ENCODE results near the gene PIWIL1.

The PIWIL1 gene

DNA sequence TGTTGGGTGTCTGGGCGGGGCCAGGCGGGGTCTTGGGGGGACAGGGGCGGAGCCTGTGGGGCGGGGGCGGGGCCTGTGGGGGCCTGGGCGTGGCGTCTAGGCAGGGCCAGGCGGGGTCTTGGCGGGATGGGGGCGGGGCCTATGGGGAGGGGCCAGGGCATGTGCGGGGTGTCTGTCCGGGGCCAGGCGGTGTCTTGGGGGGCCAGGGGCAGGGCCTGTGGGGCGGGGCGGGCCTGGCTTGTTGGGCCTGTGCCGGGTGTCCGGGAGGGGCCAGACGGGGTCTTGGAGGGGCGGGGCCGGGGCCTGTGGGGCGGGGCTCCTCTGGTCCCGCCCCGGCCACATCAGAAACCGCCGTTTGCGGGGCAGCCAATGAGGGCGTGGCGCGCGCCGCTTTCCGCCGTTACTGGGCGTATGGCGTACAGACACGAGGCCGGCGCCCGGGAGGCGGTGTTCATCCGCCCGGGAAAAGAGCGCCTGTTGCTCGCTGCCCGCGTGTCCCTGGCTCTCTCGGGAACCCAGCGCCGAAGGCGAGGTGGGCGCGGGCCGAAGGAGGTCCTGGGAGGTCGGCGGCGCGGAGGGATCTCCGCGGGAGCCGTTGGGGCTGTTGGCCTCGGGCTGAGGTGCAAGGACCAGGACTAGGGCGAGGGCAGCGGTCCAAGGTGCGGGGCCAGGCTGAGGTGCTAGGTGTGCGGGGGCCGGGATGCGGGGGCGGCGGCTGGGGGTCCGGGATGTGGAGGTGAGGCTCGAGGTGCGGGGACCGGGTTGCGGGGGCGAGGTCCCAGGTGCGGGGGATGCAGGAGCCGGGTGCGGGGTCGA, at the start of gene PIWIL1:
Gene PIWIL1 (plus strand): TSS at position 400 of the 816 bp plus-strand sequence. CDS start 4,705 bp downstream, outside the sequence.
- H3K27me3 ChIP-seq (ENCODE audit: control insufficient read depth in 1 of 2, insufficient read depth in 2 of 2, low read length in 2 of 2) = peaks cover 22 to 24% of the 10 kb centered on the region in 2 donors
- no peaks in the 10 kb centered on the region for H3K36me3 ChIP-seq (ENCODE audit: control insufficient read depth in 2 of 2, insufficient read depth in 2 of 2, low read length in 2 of 2)
- no peaks in the 10 kb centered on the region for H3K4me1 ChIP-seq (ENCODE audit: control insufficient read depth, insufficient read depth, low read length)
- no peak within 1 kb of the TSS for H3K4me3 ChIP-seq (ENCODE audit: low read length in 2 of 2)
- H3K27ac ChIP-seq (ENCODE audit: low read length) = no peak within 1 kb of the TSS
- no peaks in the 10 kb centered on the region for H3K9me3 ChIP-seq (ENCODE audit: control insufficient read depth in 2 of 2, low read length in 2 of 2)
- no peak within 1 kb of the TSS for H3K9ac ChIP-seq (ENCODE audit: low read length in 2 of 2)

DNA sequence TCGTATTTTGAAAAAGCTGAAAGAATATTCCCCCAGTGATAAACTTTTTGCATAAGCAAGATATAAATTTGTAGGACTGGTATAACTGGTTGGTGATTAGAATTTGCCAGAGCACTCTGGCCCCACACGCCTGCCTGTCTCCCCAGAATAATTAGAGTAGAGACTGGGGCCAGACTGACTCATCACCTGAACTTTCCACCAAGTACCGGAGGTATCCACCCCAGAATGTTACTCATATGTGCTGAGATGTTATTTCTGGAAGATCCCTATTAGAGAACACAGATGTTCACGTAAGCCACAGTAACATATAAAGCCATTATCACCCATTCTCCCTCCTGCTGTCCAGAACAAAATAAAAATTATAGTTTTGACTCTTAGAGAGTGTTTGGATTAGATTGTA, 49.5 kb upstream of the PIWIL1 start:
- Histone ChIP-seq H3K9me3 (ENCODE audit: control insufficient read depth in 2 of 2, low read length in 2 of 2) (peaks cover 3 to 14% of the 10 kb centered on the region in 2 donors), H3K4me1 (ENCODE audit: control insufficient read depth, insufficient read depth, low read length) (no peaks in the 10 kb centered on the region), H3K4me3 (ENCODE audit: low read length in 2 of 2) (no peak overlapping the region), H3K9ac (ENCODE audit: low read length in 2 of 2) (no peak overlapping the region), H3K27ac (ENCODE audit: low read length) (no peak overlapping the region), H3K36me3 (ENCODE audit: control insufficient read depth in 2 of 2, insufficient read depth in 2 of 2, low read length in 2 of 2) (no peaks in the 10 kb centered on the region), H3K27me3 (ENCODE audit: control insufficient read depth in 1 of 2, insufficient read depth in 2 of 2, low read length in 2 of 2) (no peaks in the 10 kb centered on the region)

DNA sequence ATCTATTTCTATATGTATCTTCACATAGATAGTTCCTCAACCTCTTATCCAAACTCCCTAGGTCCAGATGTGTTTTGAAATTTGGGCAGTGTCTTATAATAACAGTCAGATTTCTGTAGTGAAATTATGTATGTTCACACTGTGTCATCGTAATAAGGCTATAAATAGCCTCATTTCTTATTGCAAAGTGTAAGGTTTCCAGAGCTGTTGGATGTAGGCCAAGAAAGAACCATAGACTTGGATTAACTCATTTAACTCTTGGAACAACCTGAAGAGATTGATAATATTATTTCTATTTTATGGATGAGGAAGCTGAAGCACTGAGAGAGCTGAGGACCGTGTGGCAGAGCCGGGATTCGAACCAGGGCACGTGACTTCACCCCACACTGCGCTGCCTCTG, 49.0 kb upstream of the PIWIL1 start:
- Histone ChIP-seq H3K4me3 (ENCODE audit: low read length in 2 of 2) (no peak overlapping the region), H3K9me3 (ENCODE audit: control insufficient read depth in 2 of 2, low read length in 2 of 2) (peaks cover 3 to 14% of the 10 kb centered on the region in 2 donors), H3K4me1 (ENCODE audit: control insufficient read depth, insufficient read depth, low read length) (no peaks in the 10 kb centered on the region), H3K27me3 (ENCODE audit: control insufficient read depth in 1 of 2, insufficient read depth in 2 of 2, low read length in 2 of 2) (no peaks in the 10 kb centered on the region), H3K36me3 (ENCODE audit: control insufficient read depth in 2 of 2, insufficient read depth in 2 of 2, low read length in 2 of 2) (no peaks in the 10 kb centered on the region), H3K27ac (ENCODE audit: low read length) (no peak overlapping the region), H3K9ac (ENCODE audit: low read length in 2 of 2) (no peak overlapping the region)

DNA sequence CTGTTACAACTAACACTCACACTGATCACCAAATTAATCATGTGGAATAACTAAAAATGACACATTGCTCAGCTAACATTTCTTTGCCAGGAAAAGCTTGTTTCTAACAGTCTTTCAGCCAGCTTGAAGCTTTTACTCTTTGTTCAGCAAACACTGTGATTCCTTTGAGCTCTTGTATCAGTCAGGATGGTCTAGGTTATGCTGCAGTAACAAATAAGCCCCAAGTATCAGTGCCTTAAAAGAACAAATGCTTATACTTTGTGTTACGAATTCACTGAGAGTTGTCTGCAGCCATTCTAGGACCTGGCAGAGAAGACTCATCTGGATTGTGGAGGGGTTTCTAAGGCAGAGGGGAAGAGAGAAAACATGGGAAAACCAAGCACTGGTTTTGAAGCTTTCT, 47.6 kb upstream of the PIWIL1 start:
- Histone ChIP-seq H3K4me3 (ENCODE audit: low read length in 2 of 2) (no peak overlapping the region), H3K4me1 (ENCODE audit: control insufficient read depth, insufficient read depth, low read length) (no peaks in the 10 kb centered on the region), H3K9me3 (ENCODE audit: control insufficient read depth in 2 of 2, low read length in 2 of 2) (peaks cover 3 to 14% of the 10 kb centered on the region in 2 donors)

DNA sequence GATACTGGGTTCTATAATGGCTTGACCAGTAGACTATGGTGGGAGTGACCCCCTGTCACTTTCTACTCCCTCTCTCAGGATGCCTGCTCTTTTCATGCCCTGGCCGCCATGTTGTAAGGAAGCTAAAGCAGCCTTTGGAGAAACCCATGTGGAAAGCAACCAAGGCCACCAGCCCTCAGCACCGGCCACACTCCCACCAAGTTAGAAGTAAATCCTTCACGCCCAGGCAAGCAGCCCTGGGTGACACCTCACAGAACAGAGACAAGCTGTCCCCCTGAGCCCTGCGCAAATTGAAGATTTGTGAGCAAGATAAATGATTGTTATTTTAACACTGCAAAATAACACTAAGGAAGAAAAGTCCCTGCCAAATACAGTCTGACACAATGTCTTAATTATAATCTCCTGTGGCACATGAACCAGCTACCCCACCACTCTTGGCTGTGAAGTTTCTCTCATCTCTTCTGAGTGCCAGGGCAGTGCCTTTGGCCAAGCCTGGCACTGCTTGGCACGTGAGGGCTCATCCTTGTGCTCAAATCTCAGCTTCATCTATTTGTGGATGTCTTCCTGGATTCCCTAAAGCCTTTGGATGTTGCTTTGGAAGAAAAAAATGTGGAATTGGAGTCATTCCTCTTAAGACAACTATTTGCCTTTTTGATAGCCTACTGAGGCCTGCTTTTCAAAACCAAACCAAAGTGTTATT, 39.2 kb upstream of the PIWIL1 start:
- Histone ChIP-seq H3K36me3 (ENCODE audit: control insufficient read depth in 2 of 2, insufficient read depth in 2 of 2, low read length in 2 of 2) (no peaks in the 10 kb centered on the region), H3K4me3 (ENCODE audit: low read length in 2 of 2) (no peak overlapping the region), H3K27me3 (ENCODE audit: control insufficient read depth in 1 of 2, insufficient read depth in 2 of 2, low read length in 2 of 2) (peaks cover 0 to 8% of the 10 kb centered on the region in 2 donors), H3K9ac (ENCODE audit: low read length in 2 of 2) (no peak overlapping the region), H3K4me1 (ENCODE audit: control insufficient read depth, insufficient read depth, low read length) (no peaks in the 10 kb centered on the region), H3K9me3 (ENCODE audit: control insufficient read depth in 2 of 2, low read length in 2 of 2) (no peaks in the 10 kb centered on the region), H3K27ac (ENCODE audit: low read length) (no peak overlapping the region)

More for the DNA sequence above, 47.6 kb upstream of the PIWIL1 start:
- H3K27ac ChIP-seq (ENCODE audit: low read length) = no peak overlapping the region
- H3K9ac ChIP-seq (ENCODE audit: low read length in 2 of 2) = no peak overlapping the region
- no peaks in the 10 kb centered on the region for H3K27me3 ChIP-seq (ENCODE audit: control insufficient read depth in 1 of 2, insufficient read depth in 2 of 2, low read length in 2 of 2)
- H3K36me3 ChIP-seq (ENCODE audit: control insufficient read depth in 2 of 2, insufficient read depth in 2 of 2, low read length in 2 of 2) = no peaks in the 10 kb centered on the region

DNA sequence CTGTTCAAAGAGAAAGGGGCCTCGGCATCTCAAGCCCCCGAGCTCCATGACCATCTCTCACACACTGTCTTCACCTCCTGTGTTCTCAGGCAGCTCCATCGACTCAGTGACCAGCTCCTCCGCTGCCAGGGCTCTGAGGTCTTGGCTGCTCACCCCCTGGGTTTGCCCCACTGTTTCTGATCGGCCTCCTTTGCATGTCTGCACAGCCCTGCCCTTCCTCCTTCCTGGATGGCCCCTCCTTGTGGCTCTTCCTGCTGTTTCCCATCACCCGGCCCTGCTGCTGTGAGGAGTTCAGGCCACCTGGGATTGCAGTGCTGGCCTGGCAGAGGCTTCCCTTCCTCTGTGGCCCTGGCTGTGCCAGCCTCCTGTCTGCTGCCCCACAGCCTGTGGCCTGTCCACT, 38.1 kb upstream of the PIWIL1 start:
- H3K27me3 ChIP-seq (ENCODE audit: control insufficient read depth in 1 of 2, insufficient read depth in 2 of 2, low read length in 2 of 2) = peaks cover 0 to 8% of the 10 kb centered on the region in 2 donors
- no peak overlapping the region for H3K9ac ChIP-seq (ENCODE audit: low read length in 2 of 2)
- no peaks in the 10 kb centered on the region for H3K9me3 ChIP-seq (ENCODE audit: control insufficient read depth in 2 of 2, low read length in 2 of 2)
- H3K4me1 ChIP-seq (ENCODE audit: control insufficient read depth, insufficient read depth, low read length) = no peaks in the 10 kb centered on the region
- no peak overlapping the region for H3K27ac ChIP-seq (ENCODE audit: low read length)
- no peaks in the 10 kb centered on the region for H3K36me3 ChIP-seq (ENCODE audit: control insufficient read depth in 2 of 2, insufficient read depth in 2 of 2, low read length in 2 of 2)
- no peak overlapping the region for H3K4me3 ChIP-seq (ENCODE audit: low read length in 2 of 2)

DNA sequence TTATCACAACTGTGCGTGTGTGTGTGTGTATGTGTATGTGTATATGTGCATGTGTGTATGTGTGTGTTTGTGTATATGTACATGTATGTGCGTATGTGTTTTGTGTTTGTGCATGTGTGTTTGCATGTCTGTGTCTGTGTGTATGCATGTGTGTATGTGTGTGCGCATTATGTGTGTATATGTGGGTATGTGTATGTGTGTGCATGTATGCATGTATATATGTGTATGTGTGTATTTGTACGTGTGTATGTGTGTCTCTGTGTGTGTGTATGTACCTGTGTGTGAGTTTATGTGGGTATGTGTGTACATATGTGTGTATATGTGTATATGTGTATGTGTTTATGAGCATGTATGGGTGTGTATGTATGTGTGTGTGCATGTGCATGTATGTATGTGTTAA, 37.6 kb upstream of the PIWIL1 start:
- Histone ChIP-seq H3K27ac (ENCODE audit: low read length) (no peak overlapping the region), H3K36me3 (ENCODE audit: control insufficient read depth in 2 of 2, insufficient read depth in 2 of 2, low read length in 2 of 2) (no peaks in the 10 kb centered on the region), H3K27me3 (ENCODE audit: control insufficient read depth in 1 of 2, insufficient read depth in 2 of 2, low read length in 2 of 2) (peaks cover 0 to 8% of the 10 kb centered on the region in 2 donors), H3K9me3 (ENCODE audit: control insufficient read depth in 2 of 2, low read length in 2 of 2) (no peaks in the 10 kb centered on the region), H3K9ac (ENCODE audit: low read length in 2 of 2) (no peak overlapping the region), H3K4me1 (ENCODE audit: control insufficient read depth, insufficient read depth, low read length) (no peaks in the 10 kb centered on the region), H3K4me3 (ENCODE audit: low read length in 2 of 2) (no peak overlapping the region)

DNA sequence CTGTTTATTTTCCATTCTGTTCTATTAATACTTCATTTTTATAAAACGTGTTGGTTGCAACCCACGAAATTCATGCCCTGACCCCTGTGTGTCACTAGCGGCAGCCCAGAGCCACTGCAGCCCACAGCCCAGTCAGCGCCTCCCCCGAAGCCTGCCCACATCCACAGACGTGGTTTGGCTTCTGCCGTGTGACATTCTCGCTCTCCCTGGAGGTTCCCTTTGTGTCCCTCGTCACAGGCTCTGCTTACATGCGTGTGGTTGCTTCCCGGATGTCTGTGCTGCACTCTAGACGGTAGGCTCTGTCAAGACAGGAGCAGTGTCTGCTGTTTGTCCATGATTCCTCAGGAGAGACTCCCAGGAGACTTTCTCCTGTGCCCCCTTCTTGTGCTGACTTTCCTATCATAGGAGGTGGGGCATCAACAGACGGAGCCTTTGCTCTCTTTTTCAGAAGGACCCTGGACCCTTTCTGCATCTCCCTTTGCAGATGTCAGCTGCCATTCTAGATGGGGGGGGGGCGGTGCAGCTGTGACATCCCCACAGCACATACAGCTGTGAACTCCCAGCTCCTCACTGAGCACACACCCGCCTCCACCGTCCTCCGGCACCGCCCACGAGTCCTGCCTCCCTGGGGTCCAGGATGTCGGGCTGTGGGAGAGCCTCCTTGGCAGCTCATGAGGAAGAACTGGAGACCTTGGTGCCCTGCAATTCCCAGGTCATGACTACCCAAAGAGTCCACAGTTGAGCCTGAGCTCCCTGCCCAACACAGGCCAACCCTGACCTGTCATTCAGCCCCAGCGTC, 36.8 kb upstream of the PIWIL1 start:
- Histone ChIP-seq H3K4me1 (ENCODE audit: control insufficient read depth, insufficient read depth, low read length) (no peaks in the 10 kb centered on the region), H3K9ac (ENCODE audit: low read length in 2 of 2) (no peak overlapping the region), H3K36me3 (ENCODE audit: control insufficient read depth in 2 of 2, insufficient read depth in 2 of 2, low read length in 2 of 2) (no peaks in the 10 kb centered on the region), H3K27ac (ENCODE audit: low read length) (no peak overlapping the region), H3K27me3 (ENCODE audit: control insufficient read depth in 1 of 2, insufficient read depth in 2 of 2, low read length in 2 of 2) (peaks cover 0 to 8% of the 10 kb centered on the region in 2 donors), H3K9me3 (ENCODE audit: control insufficient read depth in 2 of 2, low read length in 2 of 2) (no peaks in the 10 kb centered on the region), H3K4me3 (ENCODE audit: low read length in 2 of 2) (no peak overlapping the region)

DNA sequence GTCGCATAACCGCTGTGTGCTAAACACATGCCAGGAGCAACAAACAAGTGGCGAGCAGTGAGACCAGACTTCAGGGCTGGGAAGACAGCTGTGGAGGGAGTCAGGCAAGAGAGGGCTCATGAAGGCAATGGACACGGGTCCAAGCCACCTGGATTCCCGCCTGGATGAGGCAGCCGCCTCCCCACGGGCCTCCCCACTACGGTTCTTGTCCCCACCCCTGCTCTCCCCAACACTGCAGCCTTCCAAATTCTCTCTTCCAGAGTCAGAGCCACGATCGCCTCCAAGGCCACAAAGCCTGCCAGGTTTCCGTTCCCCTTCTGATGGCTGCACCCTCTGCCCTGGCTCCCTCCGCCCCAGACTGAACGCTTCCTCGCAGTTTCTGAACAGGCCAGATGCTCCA, 36.1 kb upstream of the PIWIL1 start:
- Histone ChIP-seq H3K4me3 (ENCODE audit: low read length in 2 of 2) (no peak overlapping the region), H3K9me3 (ENCODE audit: control insufficient read depth in 2 of 2, low read length in 2 of 2) (no peaks in the 10 kb centered on the region), H3K36me3 (ENCODE audit: control insufficient read depth in 2 of 2, insufficient read depth in 2 of 2, low read length in 2 of 2) (no peaks in the 10 kb centered on the region), H3K27me3 (ENCODE audit: control insufficient read depth in 1 of 2, insufficient read depth in 2 of 2, low read length in 2 of 2) (peaks cover 0 to 8% of the 10 kb centered on the region in 2 donors), H3K9ac (ENCODE audit: low read length in 2 of 2) (no peak overlapping the region), H3K4me1 (ENCODE audit: control insufficient read depth, insufficient read depth, low read length) (no peaks in the 10 kb centered on the region), H3K27ac (ENCODE audit: low read length) (no peak overlapping the region)

DNA sequence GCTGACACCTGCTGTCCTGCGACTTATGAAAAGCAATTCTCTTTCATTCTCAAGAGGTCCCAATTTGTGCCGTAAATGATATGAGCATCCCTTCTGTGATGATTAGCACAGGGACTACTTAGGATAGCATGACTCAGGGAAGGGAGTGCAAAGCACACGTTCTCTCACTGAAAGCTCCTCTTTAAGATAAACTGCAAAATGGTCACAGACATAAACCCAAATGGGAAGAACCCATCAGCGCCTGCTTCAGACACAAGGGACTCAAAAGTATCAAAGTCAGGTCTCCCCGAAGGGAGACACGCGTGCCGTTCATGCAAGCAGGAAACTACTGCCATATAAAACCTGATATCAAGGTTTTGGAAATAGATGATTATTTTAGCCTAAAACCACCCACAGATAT, 33.9 kb upstream of the PIWIL1 start:
- Histone ChIP-seq H3K27me3 (ENCODE audit: control insufficient read depth in 1 of 2, insufficient read depth in 2 of 2, low read length in 2 of 2) (peaks cover 5 to 8% of the 10 kb centered on the region in 2 donors), H3K27ac (ENCODE audit: low read length) (no peak overlapping the region)

More for the DNA sequence above, 33.9 kb upstream of the PIWIL1 start:
- H3K9ac ChIP-seq (ENCODE audit: low read length in 2 of 2) = no peak overlapping the region
- H3K4me3 ChIP-seq (ENCODE audit: low read length in 2 of 2) = no peak overlapping the region
- no peaks in the 10 kb centered on the region for H3K9me3 ChIP-seq (ENCODE audit: control insufficient read depth in 2 of 2, low read length in 2 of 2)
- H3K4me1 ChIP-seq (ENCODE audit: control insufficient read depth, insufficient read depth, low read length) = no peaks in the 10 kb centered on the region
- H3K36me3 ChIP-seq (ENCODE audit: control insufficient read depth in 2 of 2, insufficient read depth in 2 of 2, low read length in 2 of 2) = no peaks in the 10 kb centered on the region

Data from stomach smooth muscle (tissue), 2 donors.